SJCRH30 (cell line): Measurements from ENCODE around the gene CFAP69. TPM values are rescaled to one million over a fixed set of nuclear protein-coding genes. Genes with fewer than 3 reads are reported as not detected.
"Not testable (repeated sequence)": the region's sequence is repeated elsewhere in the genome, so short reads cannot be mapped to it uniquely, and the experiment has no call there.

ENCODE experiments used
- DNase-seq, 2 experiments: peaks; one replicate each; pipeline ENCODE4 v3.0.0-alpha.2; 2015 to 2020
- H3K27ac ChIP-seq: fragments of 250-450 bp; sonication (Bioruptor Pico); 2 replicates; pipeline ENCODE4 v1.5.1; 2020; ENCODE audit warnings: mild to moderate bottlenecking, moderate library complexity
- H3K27me3 ChIP-seq: fragments of 250-450 bp; sonication (Bioruptor Pico); 2 replicates; pipeline ENCODE4 v1.5.1; 2020; ENCODE audit warnings: mild to moderate bottlenecking, moderate library complexity
- H3K36me3 ChIP-seq: fragments of 250-450 bp; sonication (Bioruptor Pico); 2 replicates; pipeline ENCODE4 v1.5.1; 2020; ENCODE audit warnings: mild to moderate bottlenecking, moderate library complexity
- H3K4me1 ChIP-seq: fragments of 250-450 bp; sonication (Bioruptor Pico); 2 replicates; pipeline ENCODE4 v1.5.1; 2020; ENCODE audit warnings: mild to moderate bottlenecking, moderate library complexity
- H3K4me3 ChIP-seq: fragments of 250-450 bp; sonication (Bioruptor Pico); 2 replicates; pipeline ENCODE4 v1.5.1; 2020; ENCODE audit warnings: mild to moderate bottlenecking, moderate library complexity
- H3K9me3 ChIP-seq: fragments of 250-450 bp; sonication (Bioruptor Pico); replicated peaks from 2 replicates; pipeline ENCODE4 v1.5.1; 2020; ENCODE audit warnings: mild to moderate bottlenecking, moderate library complexity
- total RNA-seq: library from RNA; depleted of rRNA; stranded (reverse); fragments of >200 nt; shearing (Covaris generic); gene quantifications from 2 replicates; pipeline ENCODE4 v1.2.3, GENCODE V29; 2014

CFAP69 gene
- total RNA-seq, 1 experiment from 2014 or later = 1.8 TPM

DNA sequence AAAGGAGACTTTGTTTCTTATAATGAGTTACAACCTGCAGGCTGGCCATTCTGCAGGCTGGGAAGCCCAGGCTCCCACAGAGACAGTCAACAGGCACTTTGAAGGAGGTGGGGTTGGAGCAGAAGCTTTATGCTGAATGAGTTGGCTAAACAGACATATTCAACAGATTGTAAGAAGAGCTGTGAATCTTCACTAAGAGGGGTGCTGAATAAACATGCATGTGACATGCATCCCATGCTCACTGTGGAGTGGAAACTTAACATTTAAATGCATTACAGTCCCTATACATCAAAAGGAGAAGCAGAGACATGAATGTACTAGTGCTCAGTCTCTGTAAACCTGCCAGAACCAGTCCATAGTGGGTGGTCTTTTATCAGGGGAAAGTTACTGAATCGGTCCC lies 1.4 kb upstream of the CFAP69 start:
- Histone ChIP-seq H3K36me3 (no peaks in the 10 kb centered on the region), H3K27me3 (no peaks in the 10 kb centered on the region; the same call in 1 of the 2 replicates), H3K4me3 (no peak overlapping the region), H3K9me3 (no peaks in the 10 kb centered on the region), H3K4me1 (no peaks in the 10 kb centered on the region), H3K27ac (no peak overlapping the region)
- DNase-seq = no peak

DNA sequence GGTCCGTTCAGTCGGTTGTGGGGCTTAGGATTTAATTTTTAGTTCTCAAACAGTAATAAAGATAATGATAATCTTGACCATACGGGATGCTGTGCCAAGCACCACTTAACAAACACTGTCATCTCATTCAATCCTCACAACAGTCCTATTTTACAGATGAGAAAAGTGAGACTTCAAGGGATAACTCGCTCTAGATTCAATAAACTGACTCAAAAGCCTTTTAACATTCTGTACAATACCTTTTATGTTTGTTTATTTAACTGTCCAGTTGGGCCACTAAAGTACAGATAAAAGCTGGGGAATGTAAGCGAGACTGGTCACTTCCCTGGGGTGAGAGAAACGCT lies 437 bp upstream of the CFAP69 start:
- Histone ChIP-seq H3K9me3 (no peaks in the 10 kb centered on the region), H3K27me3 (no peaks in the 10 kb centered on the region; the same call in 1 of the 2 replicates), H3K27ac (no peak overlapping the region), H3K4me3 (peak overlapping the region; percentile 70), H3K36me3 (no peaks in the 10 kb centered on the region), H3K4me1 (no peaks in the 10 kb centered on the region)
- no peak for DNase-seq

DNA sequence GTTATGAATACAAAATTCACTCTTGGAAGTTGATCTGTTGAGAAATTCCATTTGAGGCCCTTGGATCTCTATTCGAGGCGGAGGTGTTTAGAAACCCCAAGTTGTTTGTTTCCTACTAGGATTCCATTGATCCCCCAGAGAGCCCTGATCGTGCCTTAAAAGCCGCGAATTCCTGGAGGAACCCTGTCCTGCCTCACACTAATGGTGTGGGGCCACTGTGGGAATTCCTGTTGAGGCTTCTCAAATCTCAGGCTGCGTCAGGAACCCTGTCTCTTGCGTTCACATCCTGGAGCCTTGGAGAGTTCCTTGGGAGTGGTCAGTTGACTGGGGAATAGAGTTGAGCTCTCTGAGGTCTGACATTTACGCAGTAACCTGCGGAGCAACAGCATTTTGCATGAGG lies 1.2 kb downstream of the CFAP69 start:
- Histone ChIP-seq H3K4me3 (no peak overlapping the region), H3K27me3 (no peaks in the 10 kb centered on the region; the same call in 1 of the 2 replicates), H3K27ac (no peak overlapping the region), H3K9me3 (no peaks in the 10 kb centered on the region), H3K4me1 (no peaks in the 10 kb centered on the region), H3K36me3 (no peaks in the 10 kb centered on the region)
- DNase-seq = no peak

- no peak for DNase-seq
- no peaks in the 10 kb centered on the region for H3K4me1 ChIP-seq
- H3K36me3 ChIP-seq = no peaks in the 10 kb centered on the region
- H3K9me3 ChIP-seq = no peaks in the 10 kb centered on the region
- H3K27ac ChIP-seq = no peak overlapping the region
- no peak overlapping the region for H3K4me3 ChIP-seq
- H3K27me3 ChIP-seq = no peaks in the 10 kb centered on the region; the same call in 1 of the 2 replicates
Observed at GRCh38 chr7:90248706-90249105, 3.7 kb downstream of the CFAP69 start.

GRCh38 chr7:90250601-90251303 lies 5.8 kb downstream of the CFAP69 start:
- H3K27me3 ChIP-seq = no peaks in the 10 kb centered on the region; the same call in 1 of the 2 replicates
- no peak for DNase-seq
- H3K27ac ChIP-seq = no peak overlapping the region

GRCh38 chr7:90251304-90251635 lies 6.3 kb downstream of the CFAP69 start:
- no peak for DNase-seq
- H3K27ac ChIP-seq = no peak overlapping the region
- no peaks in the 10 kb centered on the region; the same call in 1 of the 2 replicates for H3K27me3 ChIP-seq

More at GRCh38 chr7:90250601-90251303, 5.8 kb downstream of the CFAP69 start:
- no peaks in the 10 kb centered on the region for H3K36me3 ChIP-seq
- H3K9me3 ChIP-seq = no peaks in the 10 kb centered on the region
- H3K4me3 ChIP-seq = no peak overlapping the region
- no peaks in the 10 kb centered on the region for H3K4me1 ChIP-seq

DNA sequence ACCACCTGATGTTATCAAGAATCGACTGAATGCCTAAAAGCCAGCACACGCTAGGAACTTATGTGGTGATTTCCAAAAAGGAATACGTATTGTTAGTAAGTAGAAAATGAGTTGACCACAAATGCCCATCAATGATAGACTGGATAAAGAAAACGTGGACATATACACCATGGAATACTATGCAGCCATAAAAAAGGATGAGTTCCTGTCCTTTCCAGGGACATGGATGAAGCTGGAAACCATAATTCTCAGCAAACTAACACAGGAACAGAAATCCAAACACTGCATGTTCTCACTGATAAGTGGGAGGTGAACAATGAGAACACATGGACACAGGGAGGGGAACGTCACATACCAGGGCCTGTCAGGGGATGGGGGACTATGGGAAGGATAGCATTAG lies 11.0 kb downstream of the CFAP69 start:
- not testable (repeated sequence) for H3K4me1 ChIP-seq, H3K27me3 ChIP-seq, H3K4me3 ChIP-seq, H3K36me3 ChIP-seq, DNase-seq, H3K9me3 ChIP-seq, H3K27ac ChIP-seq

More at GRCh38 chr7:90251304-90251635, 6.3 kb downstream of the CFAP69 start:
- Histone ChIP-seq H3K9me3 (no peaks in the 10 kb centered on the region), H3K4me3 (no peak overlapping the region), H3K36me3 (no peaks in the 10 kb centered on the region), H3K4me1 (no peaks in the 10 kb centered on the region)

DNA sequence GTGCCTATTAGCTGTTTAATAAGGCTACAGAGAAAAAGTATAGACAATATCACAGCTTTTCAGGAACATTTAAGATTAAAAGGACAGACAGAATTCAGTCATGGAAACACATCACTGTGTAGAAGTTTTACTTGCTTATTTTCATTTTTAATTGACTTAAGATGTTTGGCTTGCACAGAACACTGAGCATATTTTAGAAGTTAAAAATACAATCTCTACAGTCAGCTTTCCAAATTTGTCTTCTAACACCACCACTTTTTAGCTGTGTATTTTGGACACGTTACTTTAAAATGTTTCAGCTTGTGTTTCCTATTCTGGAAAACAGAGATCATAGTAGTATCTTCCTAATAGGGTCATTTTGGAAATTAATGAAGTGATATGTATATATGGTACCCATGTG lies 11.8 kb downstream of the CFAP69 start:
- Histone ChIP-seq H3K9me3 (no peaks in the 10 kb centered on the region), H3K4me1 (no peaks in the 10 kb centered on the region)
- no peak for DNase-seq

GRCh38 chr7:90261441-90261840 lies 16.5 kb downstream of the CFAP69 start:
- no peak overlapping the region for H3K27ac ChIP-seq
- no peak for DNase-seq

More for the DNA sequence above, 11.8 kb downstream of the CFAP69 start:
- H3K27ac ChIP-seq = no peak overlapping the region
- no peaks in the 10 kb centered on the region for H3K36me3 ChIP-seq
- H3K27me3 ChIP-seq = no peaks in the 10 kb centered on the region
- no peak overlapping the region for H3K4me3 ChIP-seq

DNA sequence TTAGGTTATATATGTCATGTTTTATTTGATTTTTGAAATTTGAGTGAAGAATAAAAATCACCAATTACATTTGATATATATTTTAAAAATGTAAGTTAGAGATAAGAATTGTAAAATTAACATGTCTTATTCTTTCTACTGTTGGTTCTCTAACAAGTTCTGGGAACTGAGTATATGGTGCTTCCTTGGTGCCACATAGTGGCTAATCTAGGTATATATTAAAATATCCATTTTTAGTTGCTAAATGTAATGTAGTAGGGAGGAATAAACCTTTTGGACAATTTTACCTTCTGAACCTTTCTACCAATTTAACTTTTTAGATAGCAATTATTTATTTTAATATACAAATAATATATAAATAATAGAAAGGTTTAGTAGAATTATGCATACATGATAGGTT lies 17.5 kb downstream of the CFAP69 start:
- H3K9me3 ChIP-seq = no peaks in the 10 kb centered on the region
- H3K4me3 ChIP-seq = no peak overlapping the region
- H3K27me3 ChIP-seq = no peaks in the 10 kb centered on the region
- H3K27ac ChIP-seq = no peak overlapping the region
- H3K4me1 ChIP-seq = no peaks in the 10 kb centered on the region
- peak in 1 of 2 experiments; percentile 36 for DNase-seq
- H3K36me3 ChIP-seq = no peaks in the 10 kb centered on the region

More at GRCh38 chr7:90261441-90261840, 16.5 kb downstream of the CFAP69 start:
- no peaks in the 10 kb centered on the region for H3K27me3 ChIP-seq
- no peaks in the 10 kb centered on the region for H3K36me3 ChIP-seq
- H3K9me3 ChIP-seq = no peaks in the 10 kb centered on the region
- no peak overlapping the region for H3K4me3 ChIP-seq
- H3K4me1 ChIP-seq = no peaks in the 10 kb centered on the region

GRCh38 chr7:90266808-90267207 lies 21.8 kb downstream of the CFAP69 start:
- Histone ChIP-seq H3K27ac (no peak overlapping the region), H3K36me3 (no peaks in the 10 kb centered on the region), H3K27me3 (no peaks in the 10 kb centered on the region), H3K4me3 (no peak overlapping the region), H3K9me3 (no peaks in the 10 kb centered on the region), H3K4me1 (no peaks in the 10 kb centered on the region)
- no peak for DNase-seq

DNA sequence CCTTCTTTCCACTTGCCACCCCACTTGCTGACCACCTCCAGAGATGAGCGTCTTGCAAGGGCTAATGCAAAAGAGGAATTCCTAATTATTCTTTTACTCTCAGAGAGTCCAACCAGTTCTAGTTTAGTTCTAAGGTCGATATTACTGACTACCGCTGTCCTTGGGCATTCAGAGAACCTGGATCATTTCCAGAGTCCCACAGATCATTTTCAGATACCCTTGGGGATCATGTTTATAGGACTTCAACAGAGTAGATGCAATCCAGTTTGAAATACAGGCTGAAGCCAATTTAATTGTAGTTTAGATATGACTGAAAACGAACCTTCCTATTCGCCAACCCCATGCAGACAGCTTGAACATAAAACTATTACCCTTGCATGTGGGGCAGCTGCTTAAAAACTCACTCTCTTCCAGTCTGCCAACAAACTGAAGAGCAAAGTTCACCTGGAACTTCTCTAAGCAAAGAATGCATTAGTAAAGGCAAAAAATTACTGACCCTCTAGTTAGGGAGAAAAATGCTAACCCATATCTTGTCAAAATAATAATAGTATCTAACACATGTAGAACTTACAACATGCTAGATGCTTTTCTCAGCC lies 22.4 kb downstream of the CFAP69 start:
- no peaks in the 10 kb centered on the region for H3K27me3 ChIP-seq

DNA sequence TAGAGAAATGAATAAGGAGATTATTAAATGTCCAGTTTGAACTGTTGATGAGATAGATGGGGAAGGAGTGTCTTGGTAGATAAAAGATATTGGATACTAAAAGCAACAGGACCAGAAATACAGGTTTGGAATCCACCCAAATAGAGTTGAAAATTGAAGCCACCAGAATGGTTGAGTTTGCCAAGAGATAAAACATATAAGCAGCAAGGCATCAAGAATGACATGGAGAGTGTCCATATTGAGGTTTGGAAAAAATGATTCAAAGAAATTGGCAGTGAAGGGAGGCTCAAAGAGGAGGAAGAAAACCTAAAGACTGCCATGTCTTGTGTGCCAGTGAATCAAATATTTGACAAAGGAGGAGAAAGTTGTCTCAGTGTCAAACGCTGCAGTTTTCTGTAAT lies 24.2 kb downstream of the CFAP69 start:
- no peaks in the 10 kb centered on the region for H3K36me3 ChIP-seq
- H3K9me3 ChIP-seq = no peaks in the 10 kb centered on the region
- H3K4me3 ChIP-seq = no peak overlapping the region
- H3K27me3 ChIP-seq = no peaks in the 10 kb centered on the region
- DNase-seq = no peak
- no peak overlapping the region for H3K27ac ChIP-seq
- no peaks in the 10 kb centered on the region for H3K4me1 ChIP-seq

More for the DNA sequence above, 22.4 kb downstream of the CFAP69 start:
- Histone ChIP-seq H3K27ac (no peak overlapping the region), H3K9me3 (no peaks in the 10 kb centered on the region), H3K36me3 (no peaks in the 10 kb centered on the region), H3K4me1 (no peaks in the 10 kb centered on the region), H3K4me3 (no peak overlapping the region)
- DNase-seq = no peak

DNA sequence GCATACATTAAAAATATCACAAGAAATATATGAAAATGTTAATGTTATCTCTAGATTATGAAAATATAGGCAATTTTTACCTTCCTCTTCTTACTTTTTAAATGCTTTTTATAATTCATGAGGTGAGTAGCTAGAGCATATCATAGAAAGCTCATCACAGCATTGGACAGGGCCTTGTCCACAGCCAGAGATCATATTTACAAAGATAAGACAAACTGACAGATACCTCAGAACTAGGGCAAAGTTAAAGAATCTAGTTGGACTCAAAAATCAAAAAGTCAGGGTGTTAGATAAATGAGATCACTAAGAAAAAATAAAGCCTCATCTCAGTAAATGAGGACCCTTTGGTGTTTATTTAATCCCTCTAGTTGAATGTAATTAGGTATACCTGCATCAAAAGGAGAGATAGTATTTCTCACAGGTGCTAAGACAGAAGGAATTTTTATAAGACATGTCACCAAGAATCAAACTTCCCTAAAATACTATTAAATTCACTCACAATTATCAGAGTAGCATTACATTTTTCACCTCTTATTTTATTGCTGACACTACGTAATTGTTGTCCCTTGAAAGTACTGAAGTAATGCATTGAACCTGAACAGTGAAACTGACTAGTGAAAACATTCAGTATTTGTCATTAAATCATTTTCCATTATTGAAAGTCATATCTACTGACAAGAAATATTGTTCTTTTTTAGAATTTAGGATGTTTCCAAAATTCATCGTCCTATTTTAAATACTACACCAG lies 25.6 kb downstream of the CFAP69 start:
- no peak for DNase-seq
- no peaks in the 10 kb centered on the region for H3K9me3 ChIP-seq
- H3K4me3 ChIP-seq = no peak overlapping the region
- no peaks in the 10 kb centered on the region for H3K27me3 ChIP-seq
- H3K36me3 ChIP-seq = no peaks in the 10 kb centered on the region
- H3K27ac ChIP-seq = no peak overlapping the region
- no peaks in the 10 kb centered on the region for H3K4me1 ChIP-seq

DNA sequence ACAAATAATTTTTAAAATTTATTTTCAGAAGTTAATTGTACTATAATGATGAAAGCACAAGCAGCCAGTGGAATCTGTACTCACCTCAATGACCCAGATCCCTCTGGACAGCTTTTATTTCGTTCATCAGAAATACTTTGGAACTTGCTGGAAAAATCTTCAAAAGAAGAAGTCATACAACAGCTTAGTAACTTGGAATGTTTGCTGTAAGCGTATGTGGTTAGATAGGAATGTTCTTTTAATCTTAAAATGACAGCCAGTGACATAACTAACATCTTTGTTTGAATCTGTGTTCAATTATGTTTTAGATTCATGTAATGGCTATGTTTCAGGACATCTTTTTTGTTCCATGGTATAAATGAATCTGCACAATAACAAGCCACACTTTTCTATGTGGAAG lies 26.8 kb downstream of the CFAP69 start:
- DNase-seq = no peak
- no peaks in the 10 kb centered on the region for H3K36me3 ChIP-seq
- no peak overlapping the region for H3K4me3 ChIP-seq
- no peaks in the 10 kb centered on the region for H3K27me3 ChIP-seq
- no peaks in the 10 kb centered on the region for H3K4me1 ChIP-seq
- no peaks in the 10 kb centered on the region for H3K9me3 ChIP-seq
- no peak overlapping the region for H3K27ac ChIP-seq
